H1 (cell line): Measurements from ENCODE around the gene FOXM1. TPM values are rescaled to one million over a fixed set of nuclear protein-coding genes. Genes with fewer than 3 reads are reported as not detected.

Experiments used
- CHD2 ChIP-seq: IDR thresholded peaks from 2 replicates; pipeline ENCODE4 v1.6.1; 2012; ENCODE audit warnings: low read length, improper control_type of control experiment
- CREB1 ChIP-seq: IDR thresholded peaks from 2 replicates; pipeline ENCODE4 v1.6.1; 2012; ENCODE audit warnings: inconsistent platforms
- RAD21 ChIP-seq, 2 experiments: IDR thresholded peaks in 1 of 2; conservative IDR thresholded peaks in 1 of 2; 2 replicates each; pipeline ENCODE4 v1.6.1; 2011; ENCODE audit warnings: low read depth in 2 of 2, low read length in 2 of 2, improper control_type of control experiment in 1 of 2, inconsistent platforms in 1 of 2, mild to moderate bottlenecking in 1 of 2, moderate library complexity in 1 of 2
- TCF12 ChIP-seq: IDR thresholded peaks from 2 replicates; pipeline ENCODE4 v1.6.1; 2011; ENCODE audit warnings: low read depth, mild to moderate bottlenecking, low read length
- polyA plus RNA-seq, 7 experiments: library from polyadenylated mRNA; depleted of rRNA in 3 of 7; stranded (reverse) in 5 of 7; unstranded in 2 of 7; fragments of >200 nt in 5 of 7; fragments of 200-250 nt in 2 of 7; gene quantifications; 1 replicate in 5 of 7; 2 replicates in 1 of 7; 4 replicates in 1 of 7; pipeline versions ENCODE4 v1.2.1 to v1.2.3, GENCODE V29; 2011 to 2013; ENCODE audit warnings: missing spikeins in 2 of 7, mixed read lengths in 2 of 7
- total RNA-seq: library from RNA; stranded (reverse); fragmentation: NEBNext Ultra II Directional; extraction: Animal tissue kit (Norgen Biotek cat#: 25700); gene quantifications from 2 replicates; pipeline ENCODE4 v1.2.1, GENCODE V29; 2021
- TF ChIP-seq, protein P1 (sequence below): IDR thresholded peaks from 2 replicates; pipeline ENCODE4 v1.6.1; 2012; ENCODE audit warnings: inconsistent platforms

Gene FOXM1
- total and polyA plus RNA-seq, 2 of the 8 experiments (the other 6 are each of a cell fraction or from before 2014, with no cell fraction given), result 58.1 to 121 TPM

DNA sequence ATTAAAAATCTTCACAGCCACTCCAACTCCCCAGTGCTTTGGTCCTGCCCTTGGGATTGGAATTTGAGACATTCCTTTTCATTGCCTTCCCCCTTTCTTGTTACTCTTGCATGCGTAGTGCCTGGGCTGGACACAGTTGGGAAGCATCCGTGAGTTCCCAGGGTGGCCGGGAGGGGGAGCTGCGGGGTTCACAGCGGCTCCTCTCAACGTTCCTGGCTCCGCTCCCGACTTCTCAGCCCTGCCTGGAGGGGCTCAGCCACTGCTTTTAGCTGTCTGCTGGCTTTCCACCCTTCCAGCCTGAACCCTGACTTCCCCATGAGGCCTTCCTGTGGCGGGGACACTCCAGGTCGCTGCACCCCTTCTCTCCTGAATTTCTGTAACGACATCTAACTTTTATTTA lies 23.3 kb downstream of the FOXM1 start (continued):
- TF ChIP-seq, protein P1, sequence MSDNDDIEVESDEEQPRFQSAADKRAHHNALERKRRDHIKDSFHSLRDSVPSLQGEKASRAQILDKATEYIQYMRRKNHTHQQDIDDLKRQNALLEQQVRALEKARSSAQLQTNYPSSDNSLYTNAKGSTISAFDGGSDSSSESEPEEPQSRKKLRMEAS, result 0 out of 2 replicates have a peak, but pooled peaks have one; percentile 19
- TF ChIP-seq CHD2 (no peak), TCF12 (no peak), CREB1 (0 out of 2 replicates have a peak, but pooled peaks have one; percentile 20), RAD21 (IDR thresholded peaks at IDR 0.05 in 1 of 2, conservative IDR thresholded peaks at IDR 0.05 in 1 of 2; ENCODE audit: low read depth in 2 of 2, low read length in 2 of 2) (peak; percentile 68 to 73)
- TF ChIP-seq, all 59 proteins: peak for 6
